KMS-11 (cell line): ENCODE data around the gene FBN1.

Source experiments
- H2AFZ ChIP-seq: fragments of 200-600 bp; sonication (generic); 2 replicates; pipeline ENCODE4 v1.6.1; 2016; ENCODE audit warnings: antibody characterized with exemption, mixed run types, low read depth
- H3K27ac ChIP-seq: fragments of 200-600 bp; sonication (generic); 2 replicates; pipeline ENCODE4 v1.6.1; 2016; ENCODE audit warnings: mild to moderate bottlenecking, mixed run types
- H3K27me3 ChIP-seq: fragments of 200-600 bp; sonication (generic); 2 replicates; pipeline ENCODE4 v1.6.1; 2017; ENCODE audit warnings: mild to moderate bottlenecking, low read depth, mixed run types, moderate library complexity; ENCODE audit not compliant: insufficient read depth
- H3K36me3 ChIP-seq: fragments of 200-600 bp; sonication (generic); 2 replicates; pipeline ENCODE4 v1.6.1; 2017; ENCODE audit warnings: mild to moderate bottlenecking, mixed run types; ENCODE audit not compliant: insufficient read depth
- H3K4me1 ChIP-seq: fragments of 200-600 bp; sonication (generic); 2 replicates; pipeline ENCODE4 v1.6.1; 2016; ENCODE audit warnings: mild to moderate bottlenecking, low read depth, mixed run types; ENCODE audit not compliant: poor library complexity, severe bottlenecking
- H3K4me2 ChIP-seq: fragments of 200-600 bp; sonication (generic); 2 replicates; pipeline ENCODE4 v1.7.0; 2016; ENCODE audit warnings: mild to moderate bottlenecking, mixed run types
- H3K4me3 ChIP-seq: fragments of 200-600 bp; sonication (generic); IDR thresholded peaks from 2 replicates; pipeline ENCODE4 v1.6.1; 2017; ENCODE audit warnings: low read depth, low read length, mixed read lengths; ENCODE audit not compliant: insufficient read depth
- H3K79me2 ChIP-seq: fragments of 200-600 bp; sonication (generic); 2 replicates; pipeline ENCODE4 v1.6.1; 2016; ENCODE audit warnings: low read depth, mixed run types; ENCODE audit not compliant: insufficient read depth
- H3K9ac ChIP-seq: fragments of 200-600 bp; sonication (generic); 2 replicates; pipeline ENCODE4 v1.6.1; 2016; ENCODE audit warnings: mild to moderate bottlenecking, mixed run types
- H4K20me1 ChIP-seq: fragments of 200-600 bp; sonication (generic); 2 replicates; pipeline ENCODE4 v1.6.1; 2016; ENCODE audit warnings: mild to moderate bottlenecking, mixed run types; ENCODE audit not compliant: insufficient read depth
- CTCF ChIP-seq: fragments of 200-600 bp; sonication (generic); conservative IDR thresholded peaks from 2 replicates; pipeline ENCODE4 v1.6.1; 2017; ENCODE audit warnings: low read depth, mild to moderate bottlenecking, antibody characterized with exemption, low read length, moderate library complexity, mixed read lengths

FBN1 gene

GRCh38 chr15:48414015-48414414 is 231.5 kb downstream of the FBN1 start:
- Histone ChIP-seq H3K36me3 (no peaks in the 10 kb centered on the region), H3K27ac (no peak overlapping the region), H4K20me1 (no peaks in the 10 kb centered on the region), H3K9ac (no peak overlapping the region), H3K4me1 (peaks cover 2% of the 10 kb centered on the region), H3K79me2 (no peaks in the 10 kb centered on the region), H3K4me2 (no peak overlapping the region), H3K27me3 (no peaks in the 10 kb centered on the region), H3K4me3 (no peak overlapping the region), H2AFZ (no peak overlapping the region)
- TF ChIP-seq CTCF: no peak

- H3K9ac ChIP-seq: no peak overlapping the region
Measured at GRCh38 chr15:48413304-48413703, 232.2 kb downstream of the FBN1 start.

GRCh38 chr15:48411971-48412591 is 233.4 kb downstream of the FBN1 start:
- Histone ChIP-seq H3K27ac (no peak overlapping the region), H3K36me3 (no peaks in the 10 kb centered on the region), H3K9ac (no peak overlapping the region), H3K27me3 (no peaks in the 10 kb centered on the region), H3K79me2 (no peaks in the 10 kb centered on the region), H3K4me2 (no peak overlapping the region), H3K4me3 (no peak overlapping the region), H3K4me1 (peaks cover 16% of the 10 kb centered on the region), H4K20me1 (no peaks in the 10 kb centered on the region), H2AFZ (no peak overlapping the region)
- TF ChIP-seq CTCF: no peak

More at GRCh38 chr15:48413304-48413703, 232.2 kb downstream of the FBN1 start:
- no peaks in the 10 kb centered on the region for H4K20me1 ChIP-seq
- no peak overlapping the region for H2AFZ ChIP-seq
- H3K4me1 ChIP-seq: peaks cover 9% of the 10 kb centered on the region
- H3K79me2 ChIP-seq: no peaks in the 10 kb centered on the region
- no peak for TF ChIP-seq CTCF
- H3K36me3 ChIP-seq: no peaks in the 10 kb centered on the region
- H3K4me3 ChIP-seq: no peak overlapping the region
- no peaks in the 10 kb centered on the region for H3K27me3 ChIP-seq
- no peak overlapping the region for H3K4me2 ChIP-seq
- no peak overlapping the region for H3K27ac ChIP-seq

GRCh38 chr15:48409623-48410022 is 235.9 kb downstream of the FBN1 start:
- H3K4me3 ChIP-seq: no peak overlapping the region
- H4K20me1 ChIP-seq: no peaks in the 10 kb centered on the region
- no peak overlapping the region for H3K4me2 ChIP-seq
- no peaks in the 10 kb centered on the region for H3K79me2 ChIP-seq
- no peak overlapping the region for H3K9ac ChIP-seq
- no peak overlapping the region for H2AFZ ChIP-seq
- H3K36me3 ChIP-seq: no peaks in the 10 kb centered on the region
- H3K27me3 ChIP-seq: no peaks in the 10 kb centered on the region
- no peak overlapping the region for H3K27ac ChIP-seq
- no peak for TF ChIP-seq CTCF
- peaks cover 16% of the 10 kb centered on the region for H3K4me1 ChIP-seq
